Fibroblast of skin of left quadriceps (primary cell): ENCODE measurements around the gene FOXRED1.
"Not testable (repeated sequence)": the region's sequence is repeated elsewhere in the genome, so short reads cannot be mapped to it uniquely, and the experiment has no call there.

Experiments used
- DNase-seq, 2 experiments: peaks; one replicate each; pipeline ENCODE4 v3.0.0-alpha.2; 2013; ENCODE audit warnings: low read depth in 2 of 2

The FOXRED1 gene

DNA sequence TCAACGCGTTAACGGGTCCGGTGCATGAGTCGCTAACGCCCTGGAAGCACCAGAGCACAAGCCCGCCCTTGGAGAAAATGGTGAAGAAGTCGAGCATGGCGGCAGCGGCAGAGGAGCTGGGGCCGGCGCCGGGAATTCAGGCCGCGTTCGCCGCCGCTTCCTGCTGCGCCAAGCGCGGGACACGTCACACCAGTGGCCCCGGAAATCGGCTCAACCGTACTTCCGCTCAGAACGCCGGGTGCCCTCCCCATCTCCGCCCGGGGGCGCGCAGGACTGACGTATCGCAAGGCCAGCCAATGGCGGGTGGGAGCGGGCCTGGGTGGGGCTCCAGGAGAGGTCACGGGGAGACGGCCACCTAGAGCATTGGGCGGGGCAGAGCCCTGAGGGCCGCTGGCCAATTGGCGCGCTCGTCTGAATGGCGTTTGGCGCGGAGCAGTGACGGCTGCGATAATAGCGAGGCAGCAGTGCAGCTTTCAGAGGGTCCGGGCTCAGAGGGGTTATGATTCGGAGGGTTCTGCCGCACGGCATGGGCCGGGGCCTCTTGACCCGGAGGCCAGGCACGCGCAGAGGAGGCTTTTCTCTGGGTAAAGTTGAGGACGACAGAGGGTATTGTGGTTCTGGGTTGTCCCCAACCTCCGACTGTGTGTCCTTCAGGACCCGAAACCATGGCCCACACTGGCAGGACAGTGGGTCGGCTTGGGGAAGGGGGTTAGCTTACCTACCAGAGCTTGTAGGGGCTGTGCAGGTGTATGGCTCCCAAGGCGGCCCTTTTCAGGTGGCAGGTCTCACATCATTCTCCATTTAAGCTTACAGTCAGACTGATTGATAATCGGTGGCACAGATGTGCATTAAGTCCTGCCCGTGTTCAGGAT, at the start of gene FOXRED1, which contains the start of gene SRPRA:
Gene FOXRED1 (plus strand): TSS at position 447 of the 872 bp plus-strand sequence. CDS start 53 bp downstream, at position 500.
Gene SRPRA (minus strand): TSS at position 188 of the 872 bp plus-strand sequence. CDS start 91 bp downstream, at position 97.
- peak; percentile 98 for DNase-seq

DNA sequence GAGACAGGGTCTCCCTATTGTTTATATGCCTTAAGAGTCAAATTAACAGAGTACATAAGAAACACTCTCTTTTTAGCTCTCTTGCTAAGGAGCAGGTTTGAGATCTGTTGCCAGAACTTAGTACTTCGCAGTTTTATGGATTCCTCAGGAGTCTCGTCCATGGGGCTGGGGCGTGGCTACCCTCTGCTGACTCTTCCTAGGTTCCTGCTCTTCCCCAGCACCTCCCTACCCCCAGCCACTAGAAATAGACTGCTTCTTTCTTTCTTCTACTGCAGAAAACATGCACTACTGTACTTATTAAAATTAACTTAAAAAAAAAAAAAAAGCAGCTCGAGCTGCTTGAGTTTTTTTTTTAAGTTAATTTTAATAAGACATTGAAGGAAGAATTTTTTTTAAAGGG, 49.4 kb upstream of the FOXRED1 start:
- DNase-seq, result no peak

DNA sequence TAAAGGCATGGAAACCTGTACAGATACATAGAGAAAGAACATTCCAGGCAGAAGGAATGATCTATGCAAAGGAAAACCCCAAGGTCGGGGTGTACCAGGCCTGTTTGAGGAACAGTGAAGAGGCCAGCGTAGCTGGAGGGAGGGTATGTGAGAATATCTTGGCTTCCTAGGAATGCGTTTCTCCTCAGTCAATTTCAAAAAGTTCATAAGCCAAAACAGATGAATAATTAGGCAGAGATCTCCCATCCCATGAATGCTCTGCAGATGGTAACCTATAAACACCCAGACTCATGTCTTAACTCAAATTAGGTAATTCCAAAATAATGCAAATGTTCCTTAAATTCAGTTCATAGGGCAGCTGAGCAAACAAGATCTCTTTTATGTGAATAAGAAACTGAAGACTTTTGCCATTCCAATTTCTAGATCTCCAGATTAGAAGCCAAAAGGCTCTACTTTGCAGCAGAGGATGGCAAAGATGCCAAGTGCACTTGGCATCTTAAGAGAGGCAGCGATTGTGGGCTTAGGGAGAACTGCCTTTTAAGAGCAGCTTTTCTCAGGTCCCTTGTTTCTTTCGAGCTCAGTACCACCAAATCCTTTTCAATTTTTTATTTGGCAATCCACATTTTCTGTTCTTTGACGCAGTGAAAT, 44.2 kb upstream of the FOXRED1 start:
- DNase-seq, result no peak

DNA sequence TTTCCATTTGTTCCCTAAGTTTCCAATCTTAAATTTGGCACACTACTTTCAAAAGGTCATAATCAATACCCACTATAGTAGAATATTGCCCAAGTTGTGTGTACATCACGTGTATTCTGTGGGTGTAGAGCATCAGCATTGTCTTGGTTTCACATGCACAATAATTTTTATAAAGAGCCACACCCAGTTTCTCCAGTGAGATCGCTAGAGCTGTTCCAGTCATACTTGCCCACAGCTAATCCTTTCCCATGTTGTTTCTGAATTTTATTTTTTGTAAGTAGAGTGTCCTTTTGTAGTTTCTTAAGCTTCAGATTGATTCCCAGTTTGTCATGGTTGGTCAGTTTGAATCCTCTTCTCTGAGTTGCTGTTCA, 43.7 kb upstream of the FOXRED1 start:
- no peak for DNase-seq

DNA sequence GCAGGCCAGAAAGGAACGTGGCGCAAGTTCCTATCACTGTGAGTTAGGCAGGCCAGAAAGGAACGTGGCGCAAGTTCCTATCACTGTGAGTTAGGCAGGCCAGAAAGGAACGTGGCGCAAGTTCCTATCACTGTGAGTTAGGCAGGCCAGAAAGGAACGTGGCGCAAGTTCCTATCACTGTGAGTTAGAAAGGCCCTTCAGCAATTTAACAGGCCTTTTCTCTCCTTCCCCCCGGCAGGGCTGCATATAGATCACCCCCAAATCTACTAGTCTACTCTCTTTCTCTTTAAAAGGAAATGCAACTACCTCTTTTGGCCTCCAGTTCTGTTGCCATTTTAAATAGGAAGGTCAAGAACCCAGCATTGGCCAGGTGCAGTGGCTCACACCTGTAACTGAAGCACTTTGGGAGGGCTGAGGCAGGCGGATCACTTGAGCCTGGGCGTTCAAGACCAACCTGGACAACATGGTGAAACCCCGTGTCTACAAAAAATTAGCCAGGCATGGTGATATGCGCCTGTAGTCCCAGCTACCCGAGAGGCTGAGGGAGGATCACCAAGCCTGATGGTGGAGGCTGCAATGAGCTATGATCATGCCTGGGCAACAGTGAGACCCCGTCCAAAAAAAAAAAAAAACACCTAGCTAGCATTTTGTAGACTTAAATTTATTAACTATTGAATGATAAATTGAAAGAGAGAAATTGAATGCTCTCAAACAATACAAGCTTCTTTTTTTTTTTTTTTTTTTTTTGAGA, 42.4 kb upstream of the FOXRED1 start:
- no peak for DNase-seq

DNA sequence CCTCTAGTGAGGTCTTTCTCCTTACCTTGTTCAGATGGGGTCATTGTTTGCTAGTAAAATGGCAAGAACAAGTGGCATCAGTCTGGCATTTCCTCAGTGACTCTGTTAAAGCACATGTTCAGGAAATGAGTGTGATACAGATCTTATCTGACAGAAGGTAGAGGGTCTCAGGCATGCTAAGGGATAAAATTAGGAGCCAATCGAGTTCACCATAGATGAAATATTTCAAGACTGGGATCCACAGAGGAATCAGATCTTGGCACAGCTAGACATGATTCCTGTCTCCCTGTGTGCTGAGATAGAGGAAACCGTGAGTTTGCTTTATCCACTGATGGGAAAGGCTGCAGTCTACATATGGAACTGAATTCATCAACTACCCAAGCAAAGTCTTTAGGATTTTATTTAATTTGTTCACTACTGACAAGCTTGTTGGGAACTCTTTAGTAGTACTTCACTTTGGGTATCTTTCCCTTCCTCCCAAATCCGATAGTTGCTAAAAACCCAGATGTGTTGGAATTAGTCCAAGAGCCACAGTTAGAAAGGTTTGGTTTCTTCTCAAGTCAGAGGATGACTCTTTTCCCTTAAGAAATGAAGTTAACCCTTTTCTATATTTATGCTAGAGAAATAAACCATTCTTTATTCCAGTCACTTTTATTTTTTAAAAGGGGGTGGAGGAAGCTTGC, 39.0 kb upstream of the FOXRED1 start:
- DNase-seq, result peak; percentile 35 to 44

DNA sequence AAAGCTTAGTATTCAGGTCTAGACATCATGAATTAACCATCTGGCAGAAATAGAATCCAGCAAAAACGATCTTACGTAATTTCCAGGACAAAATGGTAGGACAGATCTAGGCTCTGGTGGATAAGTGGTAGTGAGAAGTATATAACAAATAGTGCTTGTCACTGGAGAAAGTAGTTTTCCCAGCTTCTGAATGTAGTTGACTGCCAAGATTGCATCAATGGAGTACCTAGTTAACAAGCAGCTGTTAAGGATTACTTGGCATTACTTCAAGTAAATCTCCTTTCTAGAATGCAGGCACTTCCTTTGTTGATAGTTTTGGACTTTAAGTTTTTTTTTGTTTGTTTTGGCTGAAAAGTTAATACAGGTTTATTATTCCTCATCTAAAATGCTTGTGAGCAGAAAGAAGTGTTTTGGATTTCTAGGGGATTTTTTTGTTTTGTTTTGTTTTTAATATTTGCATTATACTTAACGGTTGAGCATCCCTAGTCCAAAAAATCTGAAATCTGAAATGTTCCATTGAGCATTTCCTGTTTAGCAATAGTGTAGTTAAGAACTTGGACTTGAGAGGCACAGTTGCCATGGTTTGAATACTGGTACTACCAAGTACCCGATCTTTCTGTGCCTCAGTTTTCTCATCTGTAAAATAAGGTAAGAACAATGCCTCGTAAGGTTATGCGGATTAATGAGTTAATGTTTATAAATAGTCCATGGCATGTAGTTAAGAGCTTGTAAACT, 37.1 kb upstream of the FOXRED1 start:
- DNase-seq, result peak in 1 of 2 experiments; percentile 8

DNA sequence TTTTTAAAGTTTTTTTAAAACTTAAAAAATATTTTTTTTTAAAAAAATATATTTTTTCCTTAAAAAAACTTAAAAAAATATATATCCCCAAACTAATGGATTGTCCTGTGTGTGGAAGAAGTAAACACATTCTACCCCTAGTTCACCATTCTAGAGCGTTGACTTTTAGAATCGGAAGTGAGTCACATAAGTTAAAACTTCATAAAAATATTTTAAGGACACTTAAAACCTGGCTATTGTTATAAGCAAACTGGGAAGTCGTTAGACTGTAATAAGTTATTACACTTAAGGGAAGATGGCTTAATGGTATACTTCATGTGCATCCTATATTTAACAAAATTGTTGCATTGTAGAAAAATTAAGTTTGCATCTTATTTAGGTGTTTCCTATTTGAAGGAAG, 36.3 kb upstream of the FOXRED1 start:
- DNase-seq, result no peak

DNA sequence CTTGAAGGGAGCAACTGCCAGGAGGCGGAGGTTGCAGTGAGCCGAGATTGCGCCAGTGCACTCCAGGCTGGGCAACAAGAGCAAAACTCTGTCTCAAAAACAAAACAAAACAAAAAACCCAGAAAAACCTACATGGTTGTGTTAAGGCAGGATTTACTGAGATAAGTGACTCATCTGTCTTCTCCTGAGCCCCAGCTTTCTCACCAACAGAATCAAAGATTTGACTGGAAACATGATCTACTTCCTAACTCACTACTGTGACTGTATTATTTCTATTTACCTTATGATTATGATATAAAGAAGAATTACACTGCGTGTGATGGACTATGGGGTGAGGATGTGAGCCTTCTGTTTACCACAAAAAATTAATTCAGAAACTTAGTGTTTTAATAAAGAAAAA, 35.6 kb upstream of the FOXRED1 start:
- no peak for DNase-seq

DNA sequence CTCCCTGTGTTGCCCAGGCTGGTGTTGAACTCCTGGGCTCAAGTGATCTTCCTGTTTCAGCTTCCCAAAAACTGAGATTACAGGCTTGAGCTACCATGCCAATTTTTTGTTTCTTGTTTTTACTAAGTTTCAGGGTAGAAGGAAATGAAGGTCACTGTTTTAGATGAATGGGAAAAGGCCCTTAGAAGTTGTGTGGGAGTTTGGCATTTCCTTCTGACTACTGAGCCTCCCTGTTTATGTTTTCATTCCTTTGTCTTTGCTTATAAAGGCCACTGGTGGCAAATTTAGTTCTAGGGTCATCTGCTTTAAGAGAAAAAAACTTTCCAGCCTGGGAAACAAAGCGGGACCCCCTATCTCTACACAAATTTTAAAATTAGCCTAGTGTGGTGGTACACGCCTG, 22.3 kb upstream of the FOXRED1 start:
- no peak for DNase-seq

DNA sequence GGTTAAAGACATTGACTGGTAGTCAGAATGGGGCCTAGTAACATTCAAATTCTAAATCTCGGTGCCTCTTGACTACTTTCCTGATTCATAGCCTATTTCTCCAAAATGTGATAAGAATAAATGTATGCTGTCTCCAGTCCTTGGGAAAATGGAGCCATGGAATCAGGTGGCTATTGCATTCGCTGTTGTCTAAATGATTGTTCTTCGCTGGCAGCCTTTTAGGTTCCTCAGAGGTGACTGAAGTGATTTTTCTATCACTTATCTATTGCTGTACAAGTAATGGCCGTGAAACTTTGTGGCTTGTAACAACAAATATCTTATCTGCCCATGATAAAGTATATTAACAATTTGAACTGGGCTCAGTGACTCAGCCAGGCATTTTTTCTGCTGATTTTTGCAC, 15.7 kb upstream of the FOXRED1 start:
- DNase-seq, result no peak

DNA sequence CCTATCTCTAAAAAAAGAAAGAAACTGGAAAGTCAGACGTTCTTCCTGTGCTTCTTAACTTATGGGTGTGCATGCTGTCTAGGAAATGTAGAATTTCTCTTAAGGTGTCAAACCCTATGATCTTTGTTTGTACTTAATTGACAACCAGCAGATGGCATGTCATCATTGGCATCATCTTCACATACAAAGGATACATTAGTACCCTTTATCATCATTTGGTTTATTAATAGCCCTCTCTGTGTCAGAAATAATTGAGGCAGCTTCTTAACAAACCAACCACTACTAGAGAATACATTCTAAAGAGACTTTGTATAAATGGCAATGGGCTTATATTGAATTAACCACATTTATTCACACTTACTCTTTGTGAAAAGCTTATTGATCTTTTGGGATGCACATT, 14.1 kb upstream of the FOXRED1 start:
- DNase-seq, result no peak

DNA sequence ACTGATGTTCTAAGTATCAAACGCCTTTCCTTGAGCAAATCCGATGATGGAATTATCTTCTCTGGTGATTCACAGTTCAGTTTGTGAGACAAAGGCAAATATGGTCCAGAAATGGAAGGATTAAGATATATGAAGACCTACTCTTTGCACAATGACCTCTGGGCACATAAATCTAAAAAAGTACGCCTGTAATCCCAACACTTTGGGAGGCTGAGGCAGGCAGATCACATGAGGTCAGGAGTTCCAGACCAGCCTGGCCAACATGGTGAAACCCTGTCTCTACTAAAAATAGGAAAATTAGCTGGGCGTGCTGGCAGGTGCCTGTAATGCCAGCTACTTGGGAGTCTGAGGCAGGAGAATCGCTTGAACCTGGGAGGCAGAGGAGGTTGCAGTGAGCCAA, 13.4 kb upstream of the FOXRED1 start:
- not testable (repeated sequence) for DNase-seq

DNA sequence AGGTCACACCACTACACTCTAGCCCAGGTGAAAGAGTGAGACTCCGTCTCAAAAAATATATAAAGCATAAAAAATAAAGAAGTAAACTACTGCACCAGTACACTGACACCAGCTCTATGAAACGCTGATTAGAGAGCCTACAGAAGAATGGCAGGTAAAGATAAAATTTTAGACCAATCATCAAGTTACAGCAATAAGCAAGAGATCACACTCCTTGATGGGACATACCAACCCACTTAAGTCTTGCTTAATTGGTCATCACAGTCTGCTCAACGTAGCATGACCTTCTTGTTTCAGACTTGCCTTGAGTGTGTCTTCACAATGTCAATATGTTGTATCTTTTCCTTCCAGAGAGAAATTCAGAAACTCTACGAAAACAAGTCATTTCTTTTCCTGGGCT, 12.7 kb upstream of the FOXRED1 start:
- DNase-seq, result no peak

DNA sequence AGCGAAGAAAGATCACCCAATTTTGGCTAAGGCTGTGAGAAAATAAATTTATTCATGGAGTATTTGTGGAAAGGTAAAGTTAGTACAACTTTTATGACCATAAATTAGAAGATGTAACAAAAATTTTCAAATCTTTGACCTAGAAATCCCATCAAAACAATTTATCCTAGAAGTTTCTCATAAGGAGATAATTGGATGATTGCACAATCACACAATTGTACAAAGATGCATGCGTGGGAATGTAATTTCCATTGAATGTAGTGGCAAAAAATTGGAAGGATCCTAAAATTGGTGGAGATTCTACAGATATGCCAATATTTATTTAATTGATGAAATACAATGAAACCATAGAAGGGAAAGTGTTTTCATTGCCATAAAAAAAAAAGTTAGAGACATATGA, 11.8 kb upstream of the FOXRED1 start:
- no peak for DNase-seq

DNA sequence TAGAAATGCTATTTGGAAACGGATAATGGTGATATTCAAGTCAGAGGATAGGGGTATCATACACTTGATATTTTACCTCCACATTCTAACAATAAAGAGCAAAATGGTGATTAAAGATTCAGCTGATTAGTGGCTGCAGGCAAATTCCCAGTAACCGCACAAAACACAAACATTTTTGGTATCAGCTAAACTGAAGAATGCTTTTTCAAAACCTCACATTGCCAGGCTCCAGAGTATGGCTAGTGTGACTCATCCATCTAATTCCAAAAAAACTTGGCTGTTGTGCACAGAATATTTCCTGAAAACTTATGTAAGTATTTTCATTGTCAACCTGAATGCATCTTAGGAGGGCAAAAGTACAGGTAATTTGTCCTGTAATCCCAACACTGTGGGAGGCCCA, 11.2 kb upstream of the FOXRED1 start:
- DNase-seq, result peak; percentile 31 to 33

DNA sequence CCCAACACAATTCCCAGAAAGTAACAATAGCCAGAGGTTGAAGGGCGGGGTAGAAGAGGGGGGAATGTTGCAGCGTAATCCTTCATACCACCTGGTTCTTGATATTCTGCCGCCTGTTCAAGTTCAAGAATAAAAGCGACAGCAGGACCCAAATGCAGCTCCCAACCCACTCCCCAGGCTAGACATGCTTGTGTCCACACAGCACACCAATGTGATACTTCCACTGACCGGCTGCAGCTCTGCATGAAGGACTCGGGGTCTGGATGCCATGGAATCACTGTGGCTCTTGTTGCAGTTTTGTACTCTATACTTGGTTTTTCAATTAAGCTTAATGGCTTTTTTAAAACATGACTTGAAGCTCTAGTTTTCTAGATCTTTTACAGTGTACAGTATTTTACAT, 6.7 kb upstream of the FOXRED1 start:
- no peak for DNase-seq

DNA sequence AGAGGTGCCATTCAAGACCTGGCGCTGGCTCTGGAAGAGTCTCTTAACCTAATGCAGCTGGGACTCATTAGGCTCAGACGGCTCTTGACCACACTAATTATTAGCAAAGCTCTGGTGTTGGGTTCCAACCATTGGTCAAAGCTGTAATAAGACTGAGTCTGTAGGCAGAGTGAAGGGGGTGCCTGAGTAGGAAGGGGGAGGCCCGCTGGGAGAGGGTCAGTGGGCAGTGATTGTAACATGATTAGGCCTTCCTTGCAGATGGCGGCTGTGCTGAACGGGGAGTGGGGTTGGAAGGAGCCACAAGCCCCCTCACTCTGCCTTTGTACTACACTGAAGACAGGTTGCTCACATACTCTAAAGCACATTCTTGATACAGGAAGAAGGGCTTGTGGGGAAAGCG, 5.5 kb upstream of the FOXRED1 start:
- no peak for DNase-seq

DNA sequence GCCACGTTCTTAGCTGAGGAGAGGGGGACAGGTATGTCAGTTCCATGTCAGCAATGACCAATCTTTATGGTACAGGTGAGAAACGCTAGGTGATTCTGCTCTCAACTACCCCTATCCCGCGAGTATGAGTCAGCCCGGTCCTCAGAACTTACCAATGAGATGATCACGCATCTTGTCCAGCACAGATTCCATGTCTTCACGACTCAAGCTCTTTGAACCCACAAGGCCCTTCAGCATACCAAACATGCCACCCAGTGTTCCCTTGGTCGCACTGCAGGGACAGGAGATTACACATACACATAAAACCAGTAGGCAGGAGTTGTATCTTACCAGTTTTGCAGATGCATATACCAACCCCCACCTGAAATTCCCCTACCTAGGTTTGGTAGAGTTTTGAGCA, 3.1 kb upstream of the FOXRED1 start:
- DNase-seq, result no peak

DNA sequence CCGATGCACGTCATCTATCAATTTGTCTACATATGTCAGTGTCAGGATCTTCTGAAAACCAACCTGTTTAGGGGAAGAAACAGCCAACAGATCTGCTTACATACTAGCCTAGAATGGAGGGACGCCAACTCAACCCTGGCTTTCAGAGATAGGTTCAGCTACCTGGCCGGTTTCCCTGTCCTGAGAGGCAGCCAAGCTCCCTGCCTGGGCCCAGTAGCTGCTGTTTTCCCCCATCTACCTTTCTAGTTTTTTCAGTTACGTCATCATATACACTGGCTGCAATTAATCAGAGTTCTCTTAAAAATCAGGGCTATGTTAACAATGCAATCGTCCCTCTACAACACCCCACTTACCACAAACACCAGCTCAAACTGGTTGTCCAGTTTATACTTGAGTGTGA, 1.3 kb upstream of the FOXRED1 start:
- DNase-seq, result no peak

DNA sequence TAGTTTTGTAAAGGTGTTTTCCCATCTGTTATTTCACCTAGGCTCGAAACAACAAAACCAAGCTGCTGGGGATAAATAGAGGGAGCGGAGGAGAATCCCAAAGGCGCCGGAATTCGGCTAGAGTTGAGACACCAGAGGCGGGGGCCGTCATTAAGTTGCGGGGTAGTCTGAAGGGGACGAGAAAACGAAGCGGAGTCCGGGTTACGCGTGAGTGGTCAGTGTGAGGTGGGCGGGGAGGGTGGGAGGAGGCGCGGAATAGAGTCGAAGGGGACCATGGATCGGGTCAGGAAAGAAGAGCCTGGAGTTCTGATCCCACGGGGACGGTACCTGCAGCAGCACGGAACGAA, 620 bp upstream of the FOXRED1 start:
- DNase-seq, result no peak
